ENCODE measurements around the gene SYT8. TPM values are rescaled to one million over a fixed set of nuclear protein-coding genes. Genes with fewer than 3 reads are reported as not detected.

Gene SYT8
- total and polyA plus RNA-seq, 2 experiments from 2014 or later: not detected

GRCh38 chr11:1803246-1803645 lies 31.5 kb upstream of the SYT8 start:
- no peak for DNase-seq (ENCODE audit: low spot score)
- H3K27ac ChIP-seq (ENCODE audit: low read depth): no peak overlapping the region
- H4K20me1 ChIP-seq (replicated peaks; ENCODE audit: insufficient read depth): no peaks in the 10 kb centered on the region
- no peaks in the 10 kb centered on the region for H3K4me1 ChIP-seq (ENCODE audit: insufficient read depth)
- Mint-ChIP-seq H3K4me3 (no peak overlapping the region), H3K4me1 (peaks cover 6% of the 10 kb centered on the region), H3K9me3 (no peaks in the 10 kb centered on the region), H3K27me3 (ENCODE audit: insufficient read depth, low read depth, poor library complexity) (peaks cover 4% of the 10 kb centered on the region), H3K27ac (no peak overlapping the region), H3K36me3 (ENCODE audit: low read depth) (no peaks in the 10 kb centered on the region)
- TF ChIP-seq REST (IDR thresholded peaks at IDR 0.05; ENCODE audit: unreplicated experiment) (no peak), NANOG (IDR thresholded peaks at IDR 0.05; ENCODE audit: borderline replicate concordance) (no peak), CREB1 (CRISPR knock-in tag; IDR thresholded peaks at IDR 0.05; ENCODE audit: low read depth) (no peak), EZH2phosphoT487 (IDR thresholded peaks at IDR 0.05; ENCODE audit: unreplicated experiment) (no peak), ETS1 (IDR thresholded peaks at IDR 0.05) (no peak), ZNF331 (CRISPR knock-in tag; IDR thresholded peaks at IDR 0.05; ENCODE audit: low read depth) (no peak), JUNB (IDR thresholded peaks at IDR 0.05; ENCODE audit: unreplicated experiment) (no peak), STAT1 (IDR thresholded peaks at IDR 0.05; ENCODE audit: unreplicated experiment) (no peak), ZNF114 (CRISPR knock-in tag; IDR thresholded peaks at IDR 0.05) (no peak), POLR2AphosphoS5 (IDR thresholded peaks at IDR 0.05; ENCODE audit: low read depth) (no peak), ZNF462 (CRISPR knock-in tag; IDR thresholded peaks at IDR 0.05) (no peak), EZH2 (IDR thresholded peaks at IDR 0.05; ENCODE audit: low read depth, unreplicated experiment) (no peak), CTCF (conservative IDR thresholded peaks at IDR 0.05; ENCODE audit: low read depth in 2 of 2) (no peak)
- H3K79me2 ChIP-seq (replicated peaks; ENCODE audit: insufficient read depth): no peaks in the 10 kb centered on the region
- H3K9me2 ChIP-seq (ENCODE audit: insufficient read depth): no peaks in the 10 kb centered on the region
- H2AFZ ChIP-seq: no peak overlapping the region
- H3K4me3 ChIP-seq: no peak overlapping the region
- H3K4me2 ChIP-seq: no peak overlapping the region
- ATAC-seq: no peak
- no peaks in the 10 kb centered on the region for H3F3A ChIP-seq (replicated peaks; ENCODE audit: low read depth)
- no peaks in the 10 kb centered on the region for H3K36me3 ChIP-seq (ENCODE audit: insufficient read depth)
- no peaks in the 10 kb centered on the region for H3K27me3 ChIP-seq (ENCODE audit: insufficient read depth)

Data from GM23338 (cell line).